Activated B cell treated with CpG ODN at 0.5 μM for 24 hours (primary cell): ENCODE results near the gene MGLL. TPM values are rescaled to one million over a fixed set of nuclear protein-coding genes. Genes with fewer than 3 reads are reported as not detected.
A peak's percentile ranks its signal among the peaks of the same experiment; 100 is the strongest.

Experiments used
- ATAC-seq: fragments of 200-7000 bp; cut with Tn5 transposase; one replicate; pipeline ENCODE4 v1.10.0; 2021; ENCODE audit warnings: low read depth, mild to moderate bottlenecking, moderate library complexity
- CTCF ChIA-PET: fragments of 350-600 bp; sonication (Branson Sonifier 250); formaldehyde crosslinking; loops from one replicate; lab custom pipeline; 2021; ENCODE audit warnings: antibody characterized with exemption; lab: Charles Lee
- POLR2A ChIA-PET: fragments of 350-600 bp; sonication (Branson Sonifier 250); formaldehyde crosslinking; loops from one replicate; lab custom pipeline; 2021; ENCODE audit warnings: antibody characterized with exemption; lab: Charles Lee
- DNase-seq: peaks from one replicate; pipeline ENCODE4 v3.0.0; 2022
- H3K27ac Mint-ChIP-seq: one replicate; pipeline ENCODE4 v1.8.0; 2020; ENCODE audit warnings: mixed read lengths
- H3K27me3 Mint-ChIP-seq: one replicate; pipeline ENCODE4 v1.8.0; 2021; ENCODE audit warnings: mixed read lengths
- H3K36me3 Mint-ChIP-seq: one replicate; pipeline ENCODE4 v1.8.0; 2021; ENCODE audit warnings: low read depth, mixed read lengths
- H3K4me1 Mint-ChIP-seq: one replicate; pipeline ENCODE4 v1.8.0; 2021; ENCODE audit warnings: mixed read lengths
- H3K4me3 Mint-ChIP-seq: one replicate; pipeline ENCODE4 v1.8.0; 2020; ENCODE audit warnings: mild to moderate bottlenecking, mixed read lengths
- H3K9me3 Mint-ChIP-seq: one replicate; pipeline ENCODE4 v1.8.0; 2020; ENCODE audit warnings: mixed read lengths
- CTCF ChIP-seq: fragments of 200-600 bp; IDR thresholded peaks from one replicate; pipeline ENCODE4 v1.8.0; 2022; ENCODE audit warnings: antibody characterized with exemption, mild to moderate bottlenecking
- intact Hi-C: fragments of 100-400 bp; cut with micrococcal nuclease; formaldehyde crosslinking; loops from one replicate; pipeline ENCODE4 v1.15.1; 2024
- total RNA-seq: library from RNA; stranded (reverse); gene quantifications from 2 replicates; pipeline ENCODE4 v1.2.3, GENCODE V29; 2022

Gene MGLL
- total RNA-seq, 1 donor from 2014 or later, result 19.1 TPM

GRCh38 chr3:127792541-127793292 is 29.6 kb downstream of the MGLL start:
- H3K36me3 Mint-ChIP-seq, result no peaks in the 10 kb centered on the region
- no peak for DNase-seq
- H3K27me3 Mint-ChIP-seq, result no peaks in the 10 kb centered on the region
- no peak for TF ChIP-seq CTCF
- H3K4me1 Mint-ChIP-seq, result peaks cover 9% of the 10 kb centered on the region
- CTCF ChIA-PET, result no interaction called here
- H3K27ac Mint-ChIP-seq, result no peak overlapping the region
- peaks cover 10% of the 10 kb centered on the region for H3K9me3 Mint-ChIP-seq
- POLR2A ChIA-PET, result no interaction called here
- H3K4me3 Mint-ChIP-seq, result no peak overlapping the region
- ATAC-seq, result no peak
- intact Hi-C loops, result loop anchor here (5.0 kb wide), 1 partner anchor 55 kb away; no protein-coding TSS in a partner anchor

- CTCF ChIA-PET, result interaction anchor here (0.6 to 2.0 kb wide), 12 partner anchors 8 to 216 kb away, joined by 3 to 10 read pairs (median 4); no protein-coding TSS in a partner anchor
Observed at GRCh38 chr3:127791221-127791913, 30.9 kb downstream of the MGLL start.

GRCh38 chr3:127790882-127791183 is 31.5 kb downstream of the MGLL start:
- ATAC-seq (peak; percentile 14), DNase-seq (no peak)
- H3K27me3 Mint-ChIP-seq, result no peaks in the 10 kb centered on the region
- TF ChIP-seq CTCF, result no peak
- ChIA-PET POLR2A (interaction anchor here (0.5 to 1.0 kb wide), 4 partner anchors 10 to 192 kb away, joined by 3 to 4 read pairs (median 3); partner anchors contain the start of gene MCM2), CTCF (interaction anchor here (0.6 to 2.0 kb wide), 12 partner anchors 8 to 215 kb away, joined by 3 to 10 read pairs (median 4); no protein-coding TSS in a partner anchor)
- no peak overlapping the region for H3K27ac Mint-ChIP-seq
- no peaks in the 10 kb centered on the region for H3K36me3 Mint-ChIP-seq
- intact Hi-C loops, result loop anchor here (1.0 to 5.0 kb wide), 4 partner anchors 36 to 180 kb away; no protein-coding TSS in a partner anchor
- H3K4me3 Mint-ChIP-seq, result no peak overlapping the region
- H3K9me3 Mint-ChIP-seq, result peaks cover 10% of the 10 kb centered on the region
- H3K4me1 Mint-ChIP-seq, result peaks cover 9% of the 10 kb centered on the region

More at GRCh38 chr3:127791221-127791913, 30.9 kb downstream of the MGLL start:
- Mint-ChIP-seq H3K9me3 (peaks cover 10% of the 10 kb centered on the region), H3K4me3 (no peak overlapping the region), H3K36me3 (no peaks in the 10 kb centered on the region), H3K27me3 (no peaks in the 10 kb centered on the region), H3K27ac (no peak overlapping the region), H3K4me1 (peaks cover 9% of the 10 kb centered on the region)
- POLR2A ChIA-PET, result interaction anchor here (0.5 to 1.0 kb wide), 4 partner anchors 9 to 193 kb away, joined by 3 to 4 read pairs (median 3); partner anchors contain the start of gene MCM2
- ATAC-seq (peak; percentile 83), DNase-seq (no peak)
- intact Hi-C loops, result loop anchor here (1.0 to 5.0 kb wide), 4 partner anchors 36 to 180 kb away; no protein-coding TSS in a partner anchor
- TF ChIP-seq CTCF, result no peak

GRCh38 chr3:127789990-127790881 is 32.1 kb downstream of the MGLL start:
- H3K9me3 Mint-ChIP-seq, result peaks cover 9% of the 10 kb centered on the region
- intact Hi-C loops, result loop anchor here (5.0 kb wide), 2 partner anchors 32 to 53 kb away; partner anchors contain the start of gene MGLL
- ATAC-seq (no peak), DNase-seq (no peak)
- no peak overlapping the region for H3K4me3 Mint-ChIP-seq
- peaks cover 9% of the 10 kb centered on the region for H3K4me1 Mint-ChIP-seq
- no peaks in the 10 kb centered on the region for H3K36me3 Mint-ChIP-seq
- no peak for TF ChIP-seq CTCF
- POLR2A ChIA-PET, result interaction anchor here (0.5 to 1.0 kb wide), 3 partner anchors 11 to 192 kb away, joined by 3 to 4 read pairs (median 3); partner anchors contain the start of gene MCM2
- H3K27me3 Mint-ChIP-seq, result no peaks in the 10 kb centered on the region
- H3K27ac Mint-ChIP-seq, result no peak overlapping the region
- CTCF ChIA-PET, result interaction anchor here (0.6 to 2.0 kb wide), 10 partner anchors 9 to 215 kb away, joined by 3 to 10 read pairs (median 4); no protein-coding TSS in a partner anchor
